Measurements from ENCODE around the gene HP1BP3.

DNA sequence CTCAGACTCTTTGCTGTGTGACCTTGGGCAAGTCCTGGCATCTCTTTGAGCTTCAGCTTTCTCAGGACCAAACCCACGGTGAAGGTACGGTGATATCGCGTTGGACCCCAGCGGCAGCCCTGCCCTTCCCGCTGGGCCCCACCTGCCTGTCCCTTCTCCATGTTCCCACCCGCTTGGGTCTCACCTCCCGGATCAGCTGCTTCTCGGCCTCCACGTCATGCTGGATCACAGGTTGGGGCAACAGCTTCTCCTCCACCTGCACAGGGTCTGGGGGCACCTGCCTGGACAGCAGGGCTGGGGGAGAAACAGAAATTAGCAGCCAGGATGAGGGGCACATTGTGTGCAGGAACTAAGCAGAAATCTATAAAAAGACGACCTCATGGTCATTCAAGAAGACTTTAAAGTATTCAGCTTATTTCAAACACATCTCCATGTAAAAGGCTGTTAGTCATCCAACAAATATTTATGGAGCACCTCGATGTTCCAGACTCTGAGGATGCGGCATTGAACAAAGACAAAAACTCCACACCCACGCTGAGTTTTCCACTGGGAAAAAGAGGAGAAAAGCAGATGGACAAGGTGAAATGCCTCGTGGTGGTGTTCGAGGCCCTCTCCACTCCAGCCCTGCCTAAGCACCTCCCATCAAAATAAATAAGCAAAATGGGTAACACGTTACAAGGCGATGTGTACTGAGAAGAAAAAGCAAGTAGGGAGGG, 88.8 kb downstream of the HP1BP3 start:
- TF ChIP-seq, protein P1, sequence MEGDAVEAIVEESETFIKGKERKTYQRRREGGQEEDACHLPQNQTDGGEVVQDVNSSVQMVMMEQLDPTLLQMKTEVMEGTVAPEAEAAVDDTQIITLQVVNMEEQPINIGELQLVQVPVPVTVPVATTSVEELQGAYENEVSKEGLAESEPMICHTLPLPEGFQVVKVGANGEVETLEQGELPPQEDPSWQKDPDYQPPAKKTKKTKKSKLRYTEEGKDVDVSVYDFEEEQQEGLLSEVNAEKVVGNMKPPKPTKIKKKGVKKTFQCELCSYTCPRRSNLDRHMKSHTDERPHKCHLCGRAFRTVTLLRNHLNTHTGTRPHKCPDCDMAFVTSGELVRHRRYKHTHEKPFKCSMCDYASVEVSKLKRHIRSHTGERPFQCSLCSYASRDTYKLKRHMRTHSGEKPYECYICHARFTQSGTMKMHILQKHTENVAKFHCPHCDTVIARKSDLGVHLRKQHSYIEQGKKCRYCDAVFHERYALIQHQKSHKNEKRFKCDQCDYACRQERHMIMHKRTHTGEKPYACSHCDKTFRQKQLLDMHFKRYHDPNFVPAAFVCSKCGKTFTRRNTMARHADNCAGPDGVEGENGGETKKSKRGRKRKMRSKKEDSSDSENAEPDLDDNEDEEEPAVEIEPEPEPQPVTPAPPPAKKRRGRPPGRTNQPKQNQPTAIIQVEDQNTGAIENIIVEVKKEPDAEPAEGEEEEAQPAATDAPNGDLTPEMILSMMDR (IDR thresholded peaks at IDR 0.05; ENCODE audit: poor library complexity), result no peak
- no peak for TF ChIP-seq EZH2 (IDR thresholded peaks at IDR 0.05; ENCODE audit: borderline replicate concordance)

All from hepatocyte (in vitro differentiated cells).